Activated T-cell treated with anti-CD3 and anti-CD28 coated beads, Interleukin-2, amount 50 U/mL, for 72 hours (primary cell): ENCODE measurements around the gene UQCC2. TPM values are rescaled to one million over a fixed set of nuclear protein-coding genes. Genes with fewer than 3 reads are reported as not detected.

Experiments
- ATAC-seq, 2 donors: fragments of 150-1000 bp; cut with Tn5 transposase; replicated peaks in 1 of 2; 2 replicates each; pipeline ENCODE4 v1.10.0; 2021; ENCODE audit warnings: moderate library complexity in 2 of 2, mild to moderate bottlenecking in 1 of 2
- DNase-seq, 2 donors: peaks; one replicate each; pipeline ENCODE4 v3.0.0; 2021 to 2022; ENCODE audit warnings: mixed read lengths in 1 of 2
- H3K27ac Mint-ChIP-seq: one replicate; pipeline ENCODE4 v1.8.0; 2022; ENCODE audit warnings: mild to moderate bottlenecking, moderate library complexity, mixed read lengths
- H3K27me3 Mint-ChIP-seq: one replicate; pipeline ENCODE4 v1.8.0; 2022; ENCODE audit warnings: low read depth, mixed read lengths
- H3K36me3 Mint-ChIP-seq, 2 donors: one replicate each; pipeline ENCODE4 v1.8.0; 2022; ENCODE audit warnings: mixed read lengths in 2 of 2, mild to moderate bottlenecking in 1 of 2; ENCODE audit not compliant: insufficient read depth in 2 of 2
- H3K4me1 Mint-ChIP-seq: one replicate; pipeline ENCODE4 v1.8.0; 2022; ENCODE audit warnings: low read depth, mixed read lengths
- H3K4me3 Mint-ChIP-seq, 2 donors: one replicate each; pipeline ENCODE4 v1.8.0; 2022; ENCODE audit warnings: mild to moderate bottlenecking in 2 of 2, mixed read lengths in 2 of 2, moderate library complexity in 2 of 2
- H3K9me3 Mint-ChIP-seq, 2 donors: one replicate each; pipeline ENCODE4 v1.8.0; 2022; ENCODE audit warnings: mixed read lengths in 2 of 2
- total RNA-seq, 2 donors: library from RNA; stranded (reverse); gene quantifications; one replicate each; pipeline ENCODE4 v1.2.3, GENCODE V29; 2022

UQCC2 gene
- total RNA-seq, 2 donors from 2014 or later, result 50.6 to 59.9 TPM

DNA sequence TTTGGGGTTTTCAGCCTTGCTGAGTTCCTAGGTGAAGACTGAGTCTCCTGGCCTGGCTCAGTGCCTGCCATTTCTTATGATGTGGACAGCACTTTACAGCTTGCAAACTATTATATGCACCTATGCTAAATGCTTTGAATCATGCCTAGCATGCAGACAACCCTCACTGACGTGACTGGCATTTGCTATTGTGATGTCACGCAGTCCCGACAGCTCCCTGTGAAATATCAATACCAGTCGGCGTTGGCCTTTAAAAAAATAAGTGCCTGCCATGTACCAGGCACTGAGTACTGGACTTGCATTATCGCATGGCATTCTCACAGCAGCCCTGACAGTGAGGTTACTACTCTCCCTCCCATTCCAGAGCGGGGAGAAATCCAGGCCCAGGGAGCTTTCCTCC, 35.5 kb downstream of the UQCC2 start:
- Mint-ChIP-seq H3K27ac (no peak overlapping the region), H3K36me3 (peaks cover 9 to 12% of the 10 kb centered on the region in 2 donors), H3K27me3 (no peaks in the 10 kb centered on the region)

DNA sequence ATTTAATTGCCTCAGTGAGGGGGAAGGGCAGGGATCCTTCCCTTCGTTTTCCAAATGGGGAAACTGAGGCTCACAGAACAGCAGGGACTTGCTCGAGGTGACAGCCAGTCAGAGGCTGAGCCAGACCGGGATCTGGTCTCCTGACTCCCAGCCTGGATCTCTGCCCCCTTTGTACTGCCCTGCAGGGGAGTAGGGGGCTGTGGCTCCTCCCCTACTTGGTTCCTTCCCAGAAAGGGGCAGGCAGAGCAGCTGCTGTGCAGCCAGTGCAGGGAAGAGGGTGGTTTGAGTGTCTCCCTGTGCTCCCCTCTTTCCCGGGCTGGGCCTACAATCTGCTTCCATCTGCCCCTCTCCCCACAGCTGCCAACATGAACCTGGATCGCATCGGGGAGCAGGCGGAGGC, 37.6 kb downstream of the UQCC2 start:
- no peak for ATAC-seq
- no peak overlapping the region for H3K27ac Mint-ChIP-seq

More for the DNA sequence above, 35.5 kb downstream of the UQCC2 start:
- no peak for ATAC-seq
- no peak for DNase-seq
- no peak overlapping the region for H3K4me3 Mint-ChIP-seq
- no peaks in the 10 kb centered on the region for H3K9me3 Mint-ChIP-seq
- no peaks in the 10 kb centered on the region for H3K4me1 Mint-ChIP-seq

DNA sequence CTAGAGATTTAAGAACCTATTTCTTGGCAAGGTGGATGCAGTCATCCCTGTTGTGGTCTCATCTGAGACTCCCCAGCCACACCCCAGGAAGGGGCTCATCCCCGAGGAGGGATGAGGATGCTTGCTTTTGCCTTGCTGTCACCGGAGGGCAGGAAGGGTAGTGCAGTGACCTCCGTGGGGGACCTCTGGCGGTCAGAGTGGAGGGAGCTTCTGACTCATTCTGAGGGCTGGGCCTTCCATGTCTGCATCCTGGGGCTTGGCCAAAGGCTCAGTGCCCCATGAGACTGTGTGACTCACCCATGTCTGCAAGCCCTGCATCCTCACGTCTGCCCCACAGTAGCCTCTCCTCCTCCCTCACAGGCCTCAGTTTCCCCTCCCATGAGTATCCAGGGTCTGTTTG, 38.7 kb downstream of the UQCC2 start:
- no peak overlapping the region for H3K4me3 Mint-ChIP-seq
- peaks cover 9% of the 10 kb centered on the region for H3K4me1 Mint-ChIP-seq
- no peak for ATAC-seq
- H3K9me3 Mint-ChIP-seq, result no peaks in the 10 kb centered on the region
- H3K27ac Mint-ChIP-seq, result no peak overlapping the region
- H3K27me3 Mint-ChIP-seq, result no peaks in the 10 kb centered on the region
- DNase-seq, result no peak
- H3K36me3 Mint-ChIP-seq, result peaks cover 6 to 17% of the 10 kb centered on the region in 2 donors

More for the DNA sequence above, 37.6 kb downstream of the UQCC2 start:
- peaks cover 2% of the 10 kb centered on the region for H3K4me1 Mint-ChIP-seq
- peaks cover 9 to 15% of the 10 kb centered on the region in 2 donors for H3K36me3 Mint-ChIP-seq
- H3K4me3 Mint-ChIP-seq, result no peak overlapping the region
- no peaks in the 10 kb centered on the region for H3K27me3 Mint-ChIP-seq
- no peak for DNase-seq
- H3K9me3 Mint-ChIP-seq, result no peaks in the 10 kb centered on the region

DNA sequence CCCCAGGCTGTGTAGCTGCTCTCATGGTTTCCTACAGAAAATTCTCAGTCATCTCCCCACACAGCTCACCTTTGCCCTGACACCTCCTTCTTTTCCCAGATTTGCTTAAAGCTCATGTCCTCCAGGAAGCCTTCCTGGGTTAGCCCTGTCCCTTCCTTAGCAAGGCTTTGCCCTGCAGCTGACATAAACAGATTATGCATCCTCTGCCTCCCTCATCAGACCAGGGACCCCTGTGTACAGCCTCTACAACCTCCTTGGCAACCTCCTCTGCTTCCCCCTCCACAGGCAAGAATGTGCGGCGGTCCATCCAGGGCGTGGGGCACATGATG, 39.8 kb downstream of the UQCC2 start:
- no peaks in the 10 kb centered on the region for H3K27me3 Mint-ChIP-seq
- no peak for DNase-seq
- no peak overlapping the region for H3K27ac Mint-ChIP-seq
- no peaks in the 10 kb centered on the region for H3K9me3 Mint-ChIP-seq
- peaks cover 3 to 13% of the 10 kb centered on the region in 2 donors for H3K36me3 Mint-ChIP-seq
- peaks cover 9% of the 10 kb centered on the region for H3K4me1 Mint-ChIP-seq
- no peak for ATAC-seq
- H3K4me3 Mint-ChIP-seq, result no peak overlapping the region

DNA sequence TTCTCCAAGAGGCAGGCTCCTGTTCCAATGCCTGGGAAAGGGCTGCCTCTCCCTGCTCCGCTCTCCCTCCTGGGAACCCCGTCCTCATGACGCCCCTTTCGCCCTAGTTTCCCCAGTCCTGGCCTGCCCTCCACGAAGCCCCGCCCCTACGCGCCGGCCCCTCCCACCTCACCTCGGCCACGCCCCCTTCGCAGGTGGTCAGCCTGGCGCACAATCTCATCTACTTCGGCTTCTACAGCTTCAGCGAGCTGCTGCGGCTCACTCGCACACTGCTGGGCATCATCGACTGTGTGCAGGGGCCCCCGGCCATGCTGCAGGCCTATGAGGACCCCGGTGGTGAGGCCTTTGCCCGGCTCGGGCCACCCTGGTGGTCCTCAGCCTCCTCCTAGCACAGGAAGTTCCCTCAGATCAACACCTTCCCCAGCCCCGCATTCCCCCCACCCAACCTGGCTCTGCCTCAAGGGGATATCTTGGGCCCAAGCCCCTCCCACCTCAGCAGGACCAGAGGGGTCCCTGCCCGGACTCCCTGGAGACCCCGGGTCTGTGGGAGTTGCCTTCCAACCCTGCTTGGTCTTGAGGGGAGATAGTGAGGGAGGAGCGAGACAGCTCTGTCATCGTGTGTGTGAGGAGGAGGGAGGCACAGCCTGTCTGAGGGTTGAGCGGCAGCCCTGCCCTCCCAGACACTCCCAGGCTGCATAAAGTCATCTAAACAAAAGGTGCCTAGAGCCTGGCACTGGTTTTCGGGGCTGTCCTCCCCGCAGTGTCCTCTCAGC, 40.3 kb downstream of the UQCC2 start:
- DNase-seq, result no peak
- no peaks in the 10 kb centered on the region for H3K9me3 Mint-ChIP-seq
- peaks cover 9% of the 10 kb centered on the region for H3K4me1 Mint-ChIP-seq
- no peak for ATAC-seq
- H3K27ac Mint-ChIP-seq, result no peak overlapping the region
- H3K36me3 Mint-ChIP-seq, result peaks cover 3 to 13% of the 10 kb centered on the region in 2 donors
- no peak overlapping the region for H3K4me3 Mint-ChIP-seq
- H3K27me3 Mint-ChIP-seq, result no peaks in the 10 kb centered on the region

DNA sequence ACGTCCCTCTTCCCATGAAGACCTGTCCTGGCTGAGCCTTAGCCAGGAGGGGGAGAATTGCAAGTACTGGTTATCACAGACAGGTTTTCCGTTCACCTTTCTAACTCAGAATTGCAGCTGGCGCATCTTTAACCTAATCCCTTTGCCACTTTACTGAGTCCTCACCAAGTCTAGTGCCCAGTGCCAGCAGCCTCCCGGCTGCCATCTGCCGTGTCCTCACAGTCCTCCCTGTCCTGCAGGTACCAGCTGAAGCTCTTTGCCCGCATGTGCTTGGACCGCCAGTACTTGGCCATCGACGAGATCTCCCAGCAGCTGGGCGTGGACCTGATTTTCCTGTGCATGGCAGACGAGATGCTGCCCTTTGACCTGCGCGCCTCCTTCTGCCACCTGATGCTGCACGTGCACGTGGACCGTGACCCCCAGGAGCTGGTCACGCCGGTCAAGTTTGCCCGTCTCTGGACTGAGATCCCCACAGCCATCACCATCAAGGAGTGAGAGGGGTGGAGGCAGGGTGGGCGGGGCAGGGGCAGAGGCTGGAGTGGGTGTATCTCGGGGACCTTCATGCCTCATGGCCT, 41.3 kb downstream of the UQCC2 start:
- Mint-ChIP-seq H3K36me3 (peaks cover 3 to 13% of the 10 kb centered on the region in 2 donors), H3K4me3 (no peak overlapping the region), H3K27me3 (no peaks in the 10 kb centered on the region), H3K9me3 (no peaks in the 10 kb centered on the region), H3K4me1 (peaks cover 9% of the 10 kb centered on the region), H3K27ac (no peak overlapping the region)
- ATAC-seq (no peak), DNase-seq (no peak)

DNA sequence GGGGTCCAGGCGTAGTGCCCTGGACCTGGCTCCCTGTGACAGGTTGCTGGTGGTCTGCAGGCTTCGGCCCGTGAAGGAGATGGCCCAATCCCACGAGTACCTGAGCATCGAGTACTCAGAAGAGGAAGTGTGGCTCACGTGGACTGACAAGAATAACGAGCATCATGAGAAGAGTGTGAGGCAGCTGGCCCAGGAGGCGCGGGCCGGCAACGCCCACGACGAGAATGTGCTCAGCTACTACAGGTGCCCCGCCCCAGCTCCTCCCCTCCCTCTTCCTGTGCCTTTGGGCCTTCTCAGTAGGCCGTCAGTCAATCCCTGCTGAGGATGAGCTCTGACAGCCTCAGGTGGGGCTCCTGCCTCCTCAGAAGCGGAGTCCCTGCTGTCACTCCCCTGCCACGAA, 42.6 kb downstream of the UQCC2 start:
- H3K4me1 Mint-ChIP-seq, result peaks cover 9% of the 10 kb centered on the region
- H3K36me3 Mint-ChIP-seq, result peaks cover 3 to 9% of the 10 kb centered on the region in 2 donors
- DNase-seq (peak; percentile 26 to 58), ATAC-seq (peak; percentile 67 to 85)
- H3K9me3 Mint-ChIP-seq, result no peaks in the 10 kb centered on the region
- H3K4me3 Mint-ChIP-seq, result no peak overlapping the region
- no peaks in the 10 kb centered on the region for H3K27me3 Mint-ChIP-seq
- H3K27ac Mint-ChIP-seq, result peak overlapping the region; percentile 23

DNA sequence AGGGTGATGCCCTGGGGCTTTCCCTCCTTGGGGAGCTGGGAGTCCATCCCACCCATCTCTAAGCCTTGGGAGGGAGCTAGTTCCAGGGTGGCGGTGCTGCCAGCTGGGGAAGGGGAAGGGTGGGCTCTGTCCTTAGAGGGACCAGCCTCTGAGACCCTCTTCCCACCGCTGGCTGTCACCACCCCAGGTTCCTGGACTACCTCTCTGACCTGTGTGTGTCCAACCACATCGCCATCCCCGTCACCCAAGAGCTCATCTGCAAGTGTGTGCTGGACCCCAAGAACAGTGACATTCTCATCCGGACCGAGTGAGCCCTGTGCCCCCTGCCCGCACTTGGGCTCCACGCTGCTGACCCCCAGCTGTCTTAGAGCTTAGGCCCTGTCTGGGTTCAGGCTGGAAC, 43.2 kb downstream of the UQCC2 start:
- Mint-ChIP-seq H3K4me1 (peaks cover 9% of the 10 kb centered on the region), H3K4me3 (no peak overlapping the region), H3K27ac (peak overlapping the region; percentile 23), H3K27me3 (no peaks in the 10 kb centered on the region), H3K36me3 (peaks cover 3 to 9% of the 10 kb centered on the region in 2 donors), H3K9me3 (no peaks in the 10 kb centered on the region)
- DNase-seq (no peak), ATAC-seq (no peak)

DNA sequence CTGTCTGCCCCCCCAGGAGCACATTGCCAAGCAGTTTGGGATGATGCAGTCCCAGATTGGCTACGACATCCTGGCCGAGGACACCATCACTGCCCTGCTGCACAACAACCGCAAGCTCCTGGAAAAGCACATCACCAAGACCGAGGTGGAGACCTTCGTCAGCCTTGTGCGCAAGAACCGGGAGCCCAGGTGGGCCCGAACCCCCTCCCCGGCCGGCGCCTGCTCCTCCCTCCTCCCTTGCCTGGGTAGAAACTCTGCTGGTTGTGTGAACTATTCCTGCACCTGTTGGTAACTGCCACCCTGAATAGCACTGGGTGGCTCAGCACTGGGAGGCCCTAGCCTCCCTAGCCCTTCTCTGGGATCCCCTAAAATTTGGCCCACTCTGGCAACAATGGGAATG, 43.7 kb downstream of the UQCC2 start:
- no peak for DNase-seq
- Mint-ChIP-seq H3K27me3 (no peaks in the 10 kb centered on the region), H3K4me1 (peaks cover 9% of the 10 kb centered on the region), H3K36me3 (peaks cover 3 to 9% of the 10 kb centered on the region in 2 donors), H3K27ac (no peak overlapping the region), H3K9me3 (no peaks in the 10 kb centered on the region), H3K4me3 (no peak overlapping the region)
- no peak for ATAC-seq

DNA sequence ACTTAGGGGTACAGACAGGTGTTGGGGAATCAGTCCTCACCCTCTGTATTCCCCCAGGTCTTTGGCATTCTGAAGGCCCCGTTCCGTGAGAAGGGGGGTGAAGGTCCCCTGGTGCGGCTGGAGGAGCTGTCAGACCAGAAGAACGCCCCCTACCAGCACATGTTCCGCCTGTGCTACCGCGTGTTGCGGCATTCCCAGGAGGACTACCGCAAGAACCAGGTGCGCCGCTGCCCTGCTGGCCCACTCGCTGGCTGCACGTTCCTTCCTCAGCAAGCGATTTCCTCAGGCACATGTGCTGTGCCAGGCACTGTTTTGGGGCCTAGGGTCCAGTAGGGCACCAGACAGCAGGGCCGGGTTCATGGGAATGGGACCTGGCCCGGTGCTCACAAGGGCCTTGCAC, 44.4 kb downstream of the UQCC2 start:
- H3K36me3 Mint-ChIP-seq, result peaks cover 3 to 9% of the 10 kb centered on the region in 2 donors
- peaks cover 9% of the 10 kb centered on the region for H3K4me1 Mint-ChIP-seq
- no peaks in the 10 kb centered on the region for H3K27me3 Mint-ChIP-seq
- DNase-seq (no peak), ATAC-seq (no peak)
- no peaks in the 10 kb centered on the region for H3K9me3 Mint-ChIP-seq
- no peak overlapping the region for H3K27ac Mint-ChIP-seq
- H3K4me3 Mint-ChIP-seq, result no peak overlapping the region

DNA sequence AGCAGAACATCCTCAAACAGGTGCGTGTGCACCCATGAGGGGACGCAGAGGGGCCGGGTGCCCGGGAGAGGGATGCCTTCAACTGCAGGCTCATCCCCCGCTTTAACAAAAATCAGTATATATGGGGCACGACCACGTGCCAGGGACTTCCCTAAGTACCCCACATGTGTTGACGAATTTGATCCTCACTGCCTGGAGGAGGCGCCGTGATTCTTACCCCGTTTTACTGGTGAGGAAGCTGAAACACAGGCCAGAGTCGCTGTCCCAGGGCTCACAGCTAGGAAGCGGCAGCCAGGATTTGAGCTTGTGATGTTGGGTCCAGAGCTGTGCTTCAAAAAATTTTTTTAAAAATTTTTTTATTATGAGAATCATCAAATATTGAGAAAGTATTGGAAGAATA, 45.5 kb downstream of the UQCC2 start:
- Mint-ChIP-seq H3K9me3 (no peaks in the 10 kb centered on the region), H3K27me3 (no peaks in the 10 kb centered on the region), H3K27ac (no peak overlapping the region), H3K4me3 (no peak overlapping the region), H3K4me1 (peaks cover 9% of the 10 kb centered on the region), H3K36me3 (peaks cover 0 to 7% of the 10 kb centered on the region in 2 donors)
- DNase-seq (no peak), ATAC-seq (no peak)

DNA sequence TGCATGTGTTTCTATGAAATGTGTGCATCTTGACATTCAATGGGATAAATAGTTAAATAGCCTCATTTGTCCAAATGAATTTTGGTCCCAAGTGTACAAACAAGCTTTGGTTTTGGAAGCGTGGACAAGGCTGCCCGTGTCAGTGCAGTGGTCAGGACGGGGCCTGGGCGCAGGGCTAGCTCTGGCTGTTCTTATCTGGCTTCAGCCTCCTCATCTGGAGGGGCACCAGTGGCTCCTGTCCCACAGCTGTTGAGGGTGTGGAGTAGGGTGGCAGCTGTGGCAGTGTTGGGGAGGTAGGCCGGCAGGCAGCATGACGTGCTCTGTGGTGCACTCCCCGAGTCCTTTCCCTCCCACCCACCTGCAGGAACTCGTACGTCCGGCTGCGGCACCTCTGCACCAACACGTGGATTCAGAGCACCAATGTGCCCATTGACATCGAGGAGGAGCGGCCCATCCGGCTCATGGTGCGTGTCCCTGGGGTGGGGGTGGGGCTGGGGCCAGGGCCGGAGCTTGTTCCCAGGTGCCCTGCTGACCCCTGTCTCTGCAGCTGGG, 46.9 kb downstream of the UQCC2 start:
- no peak for DNase-seq
- Mint-ChIP-seq H3K27ac (no peak overlapping the region), H3K4me3 (no peak overlapping the region), H3K27me3 (no peaks in the 10 kb centered on the region), H3K4me1 (peaks cover 9% of the 10 kb centered on the region), H3K9me3 (no peaks in the 10 kb centered on the region), H3K36me3 (peaks cover 0 to 3% of the 10 kb centered on the region in 2 donors)
- no peak for ATAC-seq

DNA sequence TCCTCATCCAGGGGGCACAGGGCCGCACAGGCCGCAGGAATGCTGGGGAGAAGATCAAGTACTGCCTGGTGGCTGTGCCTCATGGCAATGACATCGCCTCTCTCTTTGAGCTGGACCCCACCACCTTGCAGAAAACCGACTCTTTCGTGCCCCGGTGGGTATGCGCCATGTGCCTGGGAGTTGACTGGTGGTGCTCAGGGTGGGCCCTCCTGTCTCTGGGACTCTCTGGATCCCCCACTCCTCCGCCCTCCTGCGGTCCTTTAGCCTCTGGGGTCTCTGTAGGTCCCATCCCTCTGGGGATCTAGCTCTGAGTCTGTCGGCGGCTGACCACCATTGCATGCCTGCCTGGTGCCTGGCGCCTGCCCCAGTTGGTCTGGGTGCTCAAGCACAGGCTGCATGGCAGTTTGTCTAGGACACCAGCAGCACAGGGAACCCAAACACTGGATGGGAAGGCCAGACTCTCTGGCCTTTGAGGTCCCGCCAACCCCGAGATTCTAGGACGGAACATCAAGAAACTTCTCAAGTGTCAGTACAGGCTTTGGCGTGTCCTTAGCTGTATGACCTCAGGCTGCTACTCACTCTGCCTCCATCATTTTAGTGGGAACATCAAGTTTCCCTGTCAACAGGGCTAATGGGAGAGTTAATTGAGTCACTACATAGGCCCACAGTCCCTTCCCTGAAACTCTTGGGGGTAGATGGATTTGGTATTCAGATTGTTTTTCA, 47.6 kb downstream of the UQCC2 start:
- Mint-ChIP-seq H3K4me1 (peaks cover 7% of the 10 kb centered on the region), H3K27ac (no peak overlapping the region), H3K27me3 (no peaks in the 10 kb centered on the region), H3K36me3 (peaks cover 0 to 3% of the 10 kb centered on the region in 2 donors), H3K9me3 (no peaks in the 10 kb centered on the region), H3K4me3 (no peak overlapping the region)
- ATAC-seq, result no peak
- DNase-seq, result no peak
